ENCODE data around the gene PLCB4. TPM values are rescaled to one million over a fixed set of nuclear protein-coding genes. Genes with fewer than 3 reads are reported as not detected.

Gene PLCB4
- polyA plus RNA-seq, 12 donors: 4.7 to 8.8 (median 6.4) TPM; not detected in 1

DNA sequence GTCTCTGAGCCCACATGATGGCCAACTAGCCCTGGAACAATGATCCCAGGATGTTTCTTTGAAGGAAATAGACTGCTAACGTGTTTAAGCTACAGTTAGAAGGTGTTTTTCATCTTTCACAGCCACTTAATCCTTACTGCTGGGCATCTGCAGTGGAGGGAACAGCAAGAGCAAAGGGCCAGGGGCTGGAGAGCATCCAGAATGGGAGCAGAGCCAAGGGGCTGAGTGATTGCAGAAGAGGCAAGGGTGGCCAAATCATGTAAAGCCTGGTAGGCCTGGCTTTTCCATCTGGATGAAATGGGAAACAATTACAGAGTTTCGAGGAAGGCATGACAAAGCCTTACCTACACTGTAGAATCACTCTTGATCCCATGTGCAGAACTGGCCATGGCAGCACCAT, 426.8 kb downstream of the PLCB4 start:
- no peak for DNase-seq

DNA sequence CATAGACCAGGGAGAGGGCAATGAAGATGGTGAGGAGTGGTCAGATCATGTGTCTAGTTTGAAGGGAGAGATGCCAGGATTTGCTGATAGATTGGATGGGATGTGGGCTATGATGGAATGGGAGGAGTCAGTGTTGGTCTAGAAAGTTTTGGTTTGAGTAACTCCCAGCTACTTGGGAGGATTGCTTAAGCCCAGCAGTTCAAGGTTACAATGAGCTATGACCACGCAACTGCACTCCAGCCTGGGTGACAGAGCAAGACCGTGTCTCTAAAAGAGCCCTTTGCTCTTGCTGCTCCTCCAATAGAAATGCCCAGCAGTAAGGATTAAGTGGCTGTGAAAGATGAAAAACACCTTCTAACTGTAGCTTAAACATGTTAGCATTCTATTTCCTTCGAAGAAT, 427.3 kb downstream of the PLCB4 start:
- DNase-seq: no peak

DNA sequence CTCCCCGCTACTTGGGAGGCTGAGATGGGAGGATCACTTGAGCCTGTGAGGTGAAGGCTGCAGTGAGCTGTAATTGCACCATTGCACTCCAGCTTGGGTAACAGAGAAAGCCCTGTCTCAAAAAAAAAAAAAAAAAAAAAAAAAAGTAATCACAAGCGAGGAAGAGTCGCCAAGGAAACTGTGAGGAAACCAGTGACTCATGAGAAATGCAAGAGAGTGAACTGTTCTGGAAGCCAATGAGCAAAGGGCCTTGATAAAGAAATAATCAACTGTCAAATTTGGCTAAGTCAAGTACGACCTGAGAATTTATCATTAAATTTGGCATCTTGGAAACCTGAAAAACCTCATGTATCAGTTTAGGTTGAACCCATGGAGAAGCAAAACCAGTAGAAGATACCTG, 429.4 kb downstream of the PLCB4 start:
- DNase-seq: no peak

DNA sequence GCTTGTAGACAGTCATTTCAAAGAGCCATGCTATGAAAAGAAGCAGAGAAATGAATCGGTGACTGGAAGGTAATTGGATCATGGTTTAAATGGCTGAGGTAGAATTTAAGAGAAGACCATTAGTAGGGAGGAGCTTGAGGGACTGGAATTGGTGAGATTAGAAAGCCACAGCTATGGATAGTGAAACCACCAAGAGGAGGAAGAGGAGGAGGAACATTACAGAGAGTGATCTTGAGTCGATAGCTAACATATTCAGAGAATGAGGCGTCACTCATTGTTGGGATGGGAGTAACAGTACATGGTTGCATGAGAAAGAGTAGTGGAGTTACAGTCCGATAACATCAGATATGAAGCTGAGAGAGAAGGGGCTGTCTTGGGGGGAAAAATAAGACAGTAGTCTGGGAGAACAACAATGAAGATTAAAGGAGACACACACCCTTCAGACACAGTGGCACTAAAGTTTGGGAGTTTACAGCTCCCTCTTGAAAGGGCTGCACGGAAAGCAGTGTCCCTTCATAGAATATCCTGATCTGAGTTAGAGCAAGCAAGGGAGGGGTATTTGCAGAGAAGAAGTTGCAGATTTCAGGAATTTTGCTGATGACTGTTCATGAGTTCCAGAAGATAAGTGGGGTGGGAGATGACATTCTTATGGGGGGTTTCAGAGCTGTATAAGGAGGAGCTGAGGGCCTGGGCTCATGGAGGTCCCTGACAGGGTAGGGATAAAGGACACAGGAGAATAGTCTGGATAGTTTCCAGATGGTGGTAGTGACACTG, 430.4 kb downstream of the PLCB4 start:
- no peak for DNase-seq

DNA sequence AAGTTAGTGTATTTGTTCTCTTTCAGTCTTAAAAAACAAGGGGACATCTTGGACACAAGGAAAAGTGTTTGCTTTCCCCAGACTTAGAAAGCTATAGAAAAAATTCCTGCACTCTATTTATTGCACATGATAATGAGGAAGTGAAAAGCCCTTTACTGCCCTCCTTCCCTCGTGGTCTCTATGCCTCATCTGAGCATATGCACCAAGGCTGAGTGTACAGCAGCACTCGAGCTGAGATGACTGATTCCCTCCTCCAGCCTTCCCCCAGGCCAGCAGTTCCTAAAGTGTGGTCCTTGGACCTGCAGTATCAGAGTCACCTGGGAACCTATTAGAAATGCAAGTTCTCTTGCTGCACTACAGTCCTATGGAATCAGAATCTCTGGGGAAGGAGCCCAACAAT, 431.2 kb downstream of the PLCB4 start:
- no peak for DNase-seq

DNA sequence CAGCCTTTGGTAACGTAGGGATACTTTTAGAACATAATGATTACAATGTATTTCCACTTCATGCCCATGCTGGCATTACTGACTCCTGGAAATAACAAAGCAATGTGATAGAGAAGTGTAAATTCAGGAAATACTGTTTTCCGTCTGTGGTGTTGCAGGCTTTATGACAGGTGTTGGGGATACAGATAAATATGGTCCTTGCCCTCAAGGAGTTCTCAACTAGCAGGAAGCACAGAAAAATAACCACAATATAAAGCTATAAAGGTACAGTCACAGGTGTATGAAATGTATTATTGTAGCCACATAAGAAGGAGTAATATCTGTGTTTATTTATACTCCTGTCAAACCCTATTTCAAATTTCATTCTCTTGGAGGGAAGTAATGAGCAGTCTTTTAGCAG, 432.6 kb downstream of the PLCB4 start:
- no peak for DNase-seq

DNA sequence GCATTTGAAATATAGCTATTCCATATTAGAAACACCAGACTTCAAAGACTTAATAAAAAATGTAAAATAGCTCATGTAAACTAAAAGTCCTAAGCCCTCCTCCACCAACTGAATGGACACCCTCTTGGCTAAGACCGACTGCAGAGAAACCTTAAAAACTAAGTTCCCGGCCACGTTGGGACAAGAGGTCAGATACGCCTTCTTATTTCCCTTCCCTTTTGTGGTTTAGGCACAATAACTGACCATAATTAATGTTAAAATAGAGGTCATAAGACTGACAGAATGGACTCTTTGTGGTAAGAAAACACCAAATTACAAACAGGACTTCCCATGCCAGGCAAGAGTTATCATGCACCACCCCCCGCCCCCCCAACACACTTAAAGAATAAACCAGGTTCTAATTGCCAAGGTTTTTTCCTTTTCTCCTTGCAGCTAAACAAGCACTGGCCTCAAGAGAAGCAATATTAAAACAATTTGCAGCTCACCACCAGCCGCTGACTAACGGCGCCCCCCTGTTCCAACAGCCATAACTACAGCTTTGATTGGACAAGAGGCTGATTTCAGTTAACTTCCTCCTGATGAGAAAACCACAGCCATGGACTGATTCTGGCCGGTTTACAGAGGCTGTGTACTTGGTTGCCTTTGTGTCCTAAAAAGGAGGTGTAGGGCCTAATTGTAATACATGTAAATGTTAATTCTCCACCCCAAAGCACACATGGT, 434.8 kb downstream of the PLCB4 start:
- no peak for DNase-seq

DNA sequence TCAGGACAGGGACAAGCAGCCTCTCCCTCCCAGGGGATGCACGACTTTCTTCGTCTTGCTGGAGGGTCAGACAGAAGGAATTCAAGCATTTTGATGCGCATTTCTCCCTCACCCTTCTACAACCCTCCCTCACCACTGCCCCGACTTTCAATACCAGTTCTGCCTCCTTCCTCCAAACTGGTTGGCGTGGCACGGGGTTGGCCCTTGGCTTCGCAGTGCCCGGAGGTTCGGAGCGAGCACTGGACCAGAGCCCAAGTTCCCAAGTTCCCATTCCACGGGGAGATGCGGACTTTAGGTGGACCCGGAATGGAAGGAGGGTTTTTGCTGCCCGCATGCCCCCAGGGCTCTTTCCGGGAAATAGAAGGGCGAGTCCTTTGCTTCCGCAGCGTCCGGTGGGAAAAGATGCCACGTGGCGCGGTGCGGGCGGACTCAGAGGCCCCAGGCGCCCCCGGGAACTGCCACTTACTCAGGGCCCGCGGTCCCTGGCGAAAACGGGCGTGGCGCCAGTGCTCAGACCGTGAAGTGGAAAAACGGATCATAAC, 437.5 kb downstream of the PLCB4 start:
- DNase-seq: no peak

DNA sequence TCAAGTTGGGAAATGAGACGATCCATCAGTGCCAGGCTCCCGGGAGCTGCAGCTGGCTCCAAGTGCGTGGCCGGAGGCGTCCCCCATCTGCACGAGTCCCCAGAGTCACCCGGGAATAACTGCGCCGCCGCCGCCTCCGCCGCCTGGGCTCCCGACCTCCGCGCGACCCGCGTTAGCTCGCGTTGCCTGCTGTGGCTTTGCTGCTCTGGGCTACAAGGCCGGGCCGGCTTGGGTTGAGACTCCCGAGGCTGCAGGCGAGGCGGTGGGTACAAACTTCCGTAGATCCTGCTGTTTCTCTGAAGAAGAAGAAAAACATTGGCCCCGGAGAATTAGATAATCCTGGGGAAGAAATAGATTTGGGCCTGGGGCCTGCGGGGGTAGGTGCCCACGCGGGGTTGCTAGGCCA, 438.1 kb downstream of the PLCB4 start:
- no peak for DNase-seq

DNA sequence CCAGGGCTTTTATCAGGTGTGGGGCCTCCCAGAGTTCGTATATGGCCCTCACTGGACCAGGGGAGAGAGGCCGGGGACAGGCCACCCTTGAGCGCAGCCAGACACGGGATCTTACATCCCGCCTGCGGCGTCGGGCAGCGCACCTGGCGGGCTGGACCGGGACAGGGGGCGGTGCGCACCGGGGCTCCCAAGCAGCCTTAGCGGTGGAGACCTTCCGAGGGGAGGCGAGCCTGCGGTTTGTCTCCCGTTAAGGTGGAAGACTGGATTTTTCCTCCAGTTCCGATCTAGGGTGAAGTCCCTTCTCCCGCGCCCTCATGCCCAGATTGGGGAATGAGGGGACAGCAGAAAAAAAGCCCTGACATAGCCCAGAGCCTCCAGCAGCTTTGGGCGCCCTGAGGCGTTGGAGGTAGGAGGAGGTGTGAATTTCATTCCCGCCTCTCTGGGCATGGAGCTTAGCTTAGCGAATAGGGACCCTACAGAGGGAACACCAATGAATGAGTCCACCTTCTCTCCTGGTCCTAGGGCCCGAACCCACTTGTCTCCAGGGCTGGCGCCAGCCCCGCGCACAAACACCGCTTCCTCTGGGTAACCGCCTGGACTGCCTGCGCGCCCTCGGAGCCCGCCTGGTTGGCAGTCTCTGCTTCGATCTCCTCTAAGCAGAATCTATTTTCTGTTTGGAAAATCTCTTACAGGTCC, 438.8 kb downstream of the PLCB4 start:
- DNase-seq: no peak

DNA sequence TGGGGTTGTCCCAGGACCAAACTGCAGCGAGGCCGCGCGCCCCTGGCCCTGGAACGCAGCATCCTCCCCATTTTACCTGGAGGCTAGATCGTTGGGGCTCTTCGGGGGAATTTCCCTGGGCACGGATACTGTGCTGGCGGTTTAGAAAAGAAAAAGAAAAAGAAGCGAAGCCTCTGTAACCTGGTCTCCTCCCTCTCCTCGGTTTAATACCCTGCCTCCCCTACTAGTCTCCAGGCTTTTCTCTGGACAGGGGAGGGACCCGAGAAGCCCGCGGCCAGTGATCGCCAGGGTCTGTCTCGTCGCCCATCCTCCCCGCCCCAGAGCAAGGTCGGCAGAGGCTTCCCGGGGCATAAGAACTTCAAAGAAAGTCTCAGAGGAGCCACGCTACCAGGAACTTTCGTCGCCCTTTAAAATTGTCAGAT, 439.4 kb downstream of the PLCB4 start:
- no peak for DNase-seq

DNA sequence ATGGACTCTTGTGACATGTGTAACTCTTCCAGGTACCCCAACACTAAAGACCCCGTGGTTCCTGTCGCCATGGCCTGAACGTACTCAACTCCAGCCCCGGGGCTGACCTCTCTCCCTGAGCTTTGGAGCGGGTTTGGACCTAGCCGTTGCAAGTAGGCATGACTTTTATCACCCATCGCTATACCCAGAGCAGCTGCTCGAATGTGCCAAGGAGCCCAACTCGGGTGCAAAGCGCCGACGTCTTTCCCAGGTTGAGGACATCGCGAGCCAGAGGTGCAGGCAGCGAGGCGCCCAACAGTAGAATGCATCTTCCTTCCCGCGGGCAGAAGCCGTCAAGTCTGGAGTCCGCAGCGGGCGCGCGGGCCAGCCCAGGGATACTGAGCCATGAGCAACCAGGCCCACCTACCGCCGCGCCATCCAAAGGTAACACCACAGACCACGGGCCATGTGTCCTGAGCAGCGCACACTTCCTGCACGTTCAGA, 439.9 kb downstream of the PLCB4 start:
- no peak for DNase-seq

DNA sequence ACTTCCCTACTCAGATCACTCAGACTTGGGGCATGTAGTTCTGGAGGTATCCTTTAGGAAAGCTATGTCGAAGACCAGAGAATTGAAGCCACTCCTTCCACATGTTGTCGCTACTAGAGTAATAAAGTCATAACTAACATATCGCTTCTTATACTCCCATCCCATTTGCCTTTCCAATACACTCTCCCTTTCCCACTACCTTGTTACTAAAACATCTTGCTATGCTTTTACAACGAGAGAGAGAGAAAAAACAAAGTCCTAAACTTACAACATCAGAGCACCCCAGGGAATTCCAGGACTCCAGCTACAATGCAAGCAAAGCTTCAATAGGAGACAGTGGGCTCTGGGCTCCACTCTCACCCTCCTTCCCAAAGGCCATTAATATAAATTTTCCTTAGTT, 440.4 kb downstream of the PLCB4 start:
- DNase-seq: no peak

DNA sequence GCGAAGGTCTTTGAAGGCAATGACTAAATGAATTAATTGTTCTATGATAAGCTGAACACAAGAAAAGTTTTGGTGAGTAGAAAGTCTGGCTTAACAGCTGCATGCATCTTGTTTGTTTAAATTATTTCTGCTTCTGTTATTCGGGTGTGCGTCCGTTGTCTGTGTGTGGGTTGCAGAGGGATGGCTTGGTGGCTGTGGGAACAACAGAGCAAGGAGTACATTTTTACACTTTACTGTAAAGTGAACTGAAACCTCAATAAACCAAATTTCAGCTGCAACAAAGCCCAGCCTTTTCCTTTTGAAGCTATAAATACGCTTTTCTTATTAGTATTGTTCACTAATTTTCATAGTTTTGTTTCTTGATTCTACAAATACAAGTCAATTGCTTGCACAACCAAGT, 442.0 kb downstream of the PLCB4 start:
- DNase-seq: no peak

DNA sequence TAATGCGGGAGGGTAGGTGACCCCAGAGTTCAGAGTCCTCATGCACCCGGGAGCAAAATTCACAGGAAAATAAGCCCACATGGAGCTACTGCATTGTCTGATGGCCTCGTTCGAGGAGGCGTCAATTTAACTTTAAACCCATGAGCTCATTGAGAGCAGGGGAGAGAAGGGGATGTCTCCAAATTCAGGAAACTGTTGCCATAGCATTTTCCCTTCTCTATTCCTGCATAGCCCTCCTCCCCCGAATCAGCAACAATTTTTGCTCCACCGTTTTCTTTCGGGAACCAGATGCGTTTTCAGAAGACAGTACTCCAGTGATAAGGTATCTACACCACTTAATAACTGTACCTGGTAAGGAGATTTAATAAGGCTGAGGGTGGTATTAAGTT, 445.2 kb downstream of the PLCB4 start:
- no peak for DNase-seq

DNA sequence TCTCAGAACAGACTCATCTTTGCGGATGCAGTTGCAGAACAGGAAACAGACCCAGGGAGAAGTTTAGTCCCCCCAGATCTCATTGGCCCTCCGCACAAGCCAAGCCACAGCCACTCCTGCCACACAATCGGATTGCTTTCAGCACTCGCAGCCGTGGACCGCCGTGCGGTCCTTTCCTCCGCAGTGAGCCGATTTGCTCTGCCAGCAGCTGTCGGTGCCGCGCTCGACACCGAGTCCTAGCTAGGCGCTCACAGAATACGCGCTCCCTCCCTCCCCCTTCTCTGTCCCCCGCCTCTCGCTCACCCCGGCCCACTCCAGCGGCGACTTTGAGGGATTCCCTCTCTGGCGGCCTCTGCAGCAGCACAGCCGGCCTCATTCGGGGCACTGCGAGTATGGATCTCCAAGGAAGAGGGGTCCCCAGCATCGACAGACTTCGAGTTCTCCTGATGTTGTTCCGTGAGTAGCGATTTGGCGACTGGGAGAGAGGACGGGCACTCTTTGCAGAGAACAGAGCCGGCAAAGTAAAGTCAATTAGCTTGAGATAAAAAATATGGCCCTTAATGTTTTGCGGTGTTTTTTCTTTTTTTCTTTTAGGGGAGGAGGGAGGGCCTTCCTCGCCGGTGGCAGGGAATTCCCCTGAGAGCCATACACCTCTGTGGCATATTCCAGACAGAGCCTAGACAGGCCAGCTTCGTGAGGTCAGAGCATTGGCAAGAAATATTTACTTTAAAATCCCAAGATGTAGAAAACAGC, 445.8 kb downstream of the PLCB4 start, which contains the start of gene LAMP5:
TSS of gene LAMP5 (plus strand) at position 130 of the 753 bp plus-strand sequence. CDS start at position 393, 263 bp downstream.
- peak; percentile 26 for DNase-seq

DNA sequence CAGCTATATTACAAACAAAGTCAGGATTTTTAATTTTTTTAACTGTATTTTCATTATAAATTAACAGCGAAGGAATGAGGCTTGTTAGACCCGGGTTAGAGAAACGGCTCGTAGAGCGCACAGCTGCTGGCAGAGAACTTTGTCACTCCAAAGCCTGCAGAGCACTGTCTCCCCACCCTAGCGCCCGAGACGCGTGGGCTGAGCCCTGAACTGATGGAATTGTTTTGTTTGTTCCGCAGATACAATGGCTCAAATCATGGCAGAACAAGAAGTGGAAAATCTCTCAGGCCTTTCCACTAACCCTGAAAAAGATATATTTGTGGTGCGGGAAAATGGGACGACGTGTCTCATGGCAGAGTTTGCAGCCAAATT, 446.3 kb downstream of the PLCB4 start:
- DNase-seq: no peak

DNA sequence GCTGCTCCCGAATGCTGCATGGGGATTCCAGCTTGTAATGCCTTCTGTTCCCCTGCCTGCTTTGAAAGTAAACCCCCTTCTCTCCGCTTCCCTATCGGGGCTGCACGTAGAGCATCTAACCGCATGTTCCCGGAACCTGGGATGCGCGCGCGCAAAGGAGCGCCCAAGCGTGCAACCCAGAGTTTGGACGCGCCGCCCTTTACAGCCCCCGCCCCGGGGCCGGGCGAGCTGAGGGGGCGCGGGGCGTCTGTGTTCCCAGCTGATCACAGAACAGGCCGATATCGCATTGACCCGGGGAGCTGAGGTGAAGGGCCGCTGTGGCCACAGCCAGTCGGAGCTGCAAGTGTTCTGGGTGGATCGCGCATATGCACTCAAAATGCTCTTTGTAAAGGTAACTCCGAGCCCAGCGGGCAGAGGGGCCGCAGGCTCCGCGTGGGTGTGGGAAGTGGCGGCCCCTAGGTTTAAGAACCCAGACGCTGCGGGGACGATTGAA, 446.9 kb downstream of the PLCB4 start:
- DNase-seq: no peak

DNA sequence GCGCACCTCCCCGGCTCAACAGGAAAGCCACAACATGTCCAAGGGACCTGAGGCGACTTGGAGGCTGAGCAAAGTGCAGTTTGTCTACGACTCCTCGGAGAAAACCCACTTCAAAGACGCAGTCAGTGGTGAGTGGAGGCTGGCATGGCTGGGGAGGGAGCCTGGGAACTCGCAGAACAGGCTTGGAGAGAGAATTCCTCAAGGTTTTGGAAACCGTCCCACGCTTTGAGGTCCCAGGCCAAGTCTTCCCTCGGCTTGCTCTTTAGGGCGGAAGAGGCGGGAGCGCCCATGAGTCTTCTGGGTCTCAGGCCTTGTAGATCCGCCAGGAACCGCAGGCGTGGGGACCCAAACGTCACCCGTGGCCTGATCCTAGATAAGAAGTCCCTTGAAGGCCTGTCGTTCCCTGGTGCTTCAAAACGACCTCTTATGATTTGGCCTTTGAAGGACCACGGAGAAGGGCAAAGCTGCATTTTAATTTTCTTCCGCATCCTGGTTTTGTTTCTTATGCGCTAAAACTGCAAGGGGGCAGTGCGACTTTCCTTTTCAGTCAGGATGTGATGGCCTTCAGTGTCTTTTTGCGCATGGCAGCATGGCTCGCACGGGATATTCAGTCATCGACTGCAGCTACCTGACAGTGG, 447.5 kb downstream of the PLCB4 start:
- DNase-seq: no peak

DNA sequence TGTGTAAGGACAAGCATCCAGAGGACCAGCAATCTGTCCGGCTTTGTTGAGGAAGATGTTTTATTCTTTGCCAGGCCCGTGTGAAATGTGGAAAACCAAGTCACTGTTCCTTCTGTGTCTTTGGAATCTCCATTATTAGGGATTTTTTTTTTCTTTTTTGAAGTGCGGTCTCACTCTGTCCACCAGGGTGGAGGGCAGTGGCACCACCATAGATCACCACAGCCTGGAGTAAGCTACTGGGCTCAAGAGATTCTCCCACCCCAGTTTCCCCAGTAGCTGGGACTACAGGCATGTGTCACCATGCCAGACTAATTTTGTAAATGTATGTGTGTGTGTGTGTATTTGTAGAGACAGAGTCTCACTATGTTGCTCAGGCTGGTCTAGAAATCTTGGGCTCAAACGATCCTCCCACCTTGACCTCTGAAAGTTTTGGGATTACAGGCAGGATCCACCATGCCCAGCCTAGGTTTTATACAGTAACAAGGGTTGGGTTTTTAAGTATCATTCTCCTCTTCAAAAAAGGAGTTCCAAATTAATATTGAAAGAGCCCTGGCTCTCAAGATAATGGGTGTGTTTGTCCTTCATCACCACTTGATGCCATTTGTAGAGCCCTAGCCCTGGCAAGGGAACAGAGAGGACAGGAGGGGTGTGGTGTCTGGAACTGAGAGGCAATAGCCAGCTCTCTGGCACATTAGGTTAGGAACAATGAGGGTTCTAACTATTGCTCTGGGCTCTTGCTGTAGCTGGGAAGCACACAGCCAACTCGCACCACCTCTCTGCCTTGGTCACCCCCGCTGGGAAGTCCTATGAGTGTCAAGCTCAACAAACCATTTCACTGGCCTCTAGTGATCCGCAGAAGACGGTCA, 448.6 kb downstream of the PLCB4 start:
- no peak for DNase-seq
